T47D (cell line): ENCODE measurements around the gene ERO1B.
"Not testable (repeated sequence)": the region's sequence is repeated elsewhere in the genome, so short reads cannot be mapped to it uniquely, and the experiment has no call there.

Experiments used
- DNase-seq, 2 experiments: peaks; one replicate each; pipeline versions ENCODE4 v3.0.0 to v3.0.0-alpha.2; 2011 to 2012; ENCODE audit warnings: low read depth in 1 of 2, low spot score in 1 of 2
- JUND ChIP-seq: IDR thresholded peaks from 2 replicates; pipeline ENCODE4 v1.6.1; 2012; ENCODE audit warnings: low read depth
- in situ Hi-C: cut with HindIII; loops from 2 replicates; pipeline ENCODE4 v1.10.0; 2016; ENCODE audit warnings: low sequenced_read_pairs, low pct_unique_long_range_greater_than_20kb

ERO1B gene

GRCh38 chr1:236220473-236220872 lies 61.3 kb downstream of the ERO1B start:
- in situ Hi-C loops, result no loop called here
- no peak for DNase-seq
- TF ChIP-seq JUND, result no peak

- no peak for DNase-seq
- in situ Hi-C loops, result no loop called here
- no peak for TF ChIP-seq JUND
Measured at GRCh38 chr1:236214761-236215160, 67.0 kb downstream of the ERO1B start.

- in situ Hi-C loops, result no loop called here
- no peak for DNase-seq
- TF ChIP-seq JUND, result no peak
Measured at GRCh38 chr1:236213534-236213933, 68.2 kb downstream of the ERO1B start.

DNA sequence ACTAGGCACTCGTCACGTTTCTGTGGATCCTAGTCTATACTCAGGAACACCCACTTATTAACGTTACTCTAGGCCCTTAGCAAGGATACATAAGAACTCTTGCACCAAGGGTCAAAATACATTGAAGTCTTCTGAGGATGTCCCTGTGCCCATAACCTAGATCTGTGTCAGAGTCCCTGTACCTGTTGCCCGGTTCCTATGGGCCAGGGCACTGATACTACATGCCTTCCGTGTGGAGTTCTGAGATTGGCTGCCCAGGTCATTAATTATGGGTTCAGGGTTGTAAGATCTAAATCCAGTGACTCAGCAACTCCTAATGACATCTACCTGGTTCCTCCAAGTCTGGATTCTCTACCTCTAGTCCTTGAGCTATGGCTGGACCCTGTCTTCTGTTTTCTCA lies 69.9 kb downstream of the ERO1B start:
- no peak for DNase-seq
- no peak for TF ChIP-seq JUND
- in situ Hi-C loops, result no loop called here

DNA sequence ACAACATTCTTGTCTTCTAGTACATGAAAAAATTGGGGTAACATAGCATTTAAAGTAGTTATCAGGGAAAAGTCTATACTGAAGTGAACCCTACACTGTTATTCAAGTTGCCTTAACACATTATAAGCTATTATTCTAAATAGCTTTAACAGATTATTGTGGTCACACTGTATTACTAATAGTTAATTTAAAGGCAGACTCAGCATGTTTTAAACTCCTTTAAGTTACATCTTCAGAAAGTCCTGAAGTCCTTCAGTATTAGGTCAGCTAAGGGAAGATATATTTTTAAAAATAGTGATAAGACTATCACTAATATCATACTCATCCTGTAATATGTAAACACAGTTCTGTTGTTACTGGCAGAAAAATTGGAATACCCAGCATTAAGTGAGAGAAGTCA lies 72.0 kb downstream of the ERO1B start:
- DNase-seq, result no peak
- in situ Hi-C loops, result no loop called here
- no peak for TF ChIP-seq JUND

GRCh38 chr1:236209185-236209584 lies 72.6 kb downstream of the ERO1B start:
- DNase-seq, result no peak
- no peak for TF ChIP-seq JUND
- in situ Hi-C loops, result no loop called here

DNA sequence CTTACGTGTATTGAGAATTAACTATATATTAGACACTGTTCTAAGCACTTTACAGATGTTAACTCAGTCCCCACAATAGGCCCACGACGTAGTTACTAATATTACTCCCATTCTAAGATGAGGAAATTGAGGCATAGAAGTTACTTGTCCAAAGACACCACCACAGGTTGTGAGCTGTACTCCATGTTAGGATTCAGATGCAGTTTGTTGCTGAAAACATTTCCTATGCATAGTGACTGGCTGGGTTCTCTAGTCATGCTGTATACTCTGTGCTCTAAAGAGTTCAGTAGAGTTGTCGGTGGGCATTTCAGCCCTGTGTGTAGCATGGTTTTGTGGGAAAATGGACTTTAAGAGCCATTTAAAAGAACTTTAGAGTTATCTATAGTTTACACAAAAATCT lies 74.2 kb downstream of the ERO1B start:
- no peak for DNase-seq
- no peak for TF ChIP-seq JUND
- in situ Hi-C loops, result no loop called here

- in situ Hi-C loops, result no loop called here
- DNase-seq, result no peak
- no peak for TF ChIP-seq JUND
Measured at GRCh38 chr1:236207121-236207520, 74.6 kb downstream of the ERO1B start.

DNA sequence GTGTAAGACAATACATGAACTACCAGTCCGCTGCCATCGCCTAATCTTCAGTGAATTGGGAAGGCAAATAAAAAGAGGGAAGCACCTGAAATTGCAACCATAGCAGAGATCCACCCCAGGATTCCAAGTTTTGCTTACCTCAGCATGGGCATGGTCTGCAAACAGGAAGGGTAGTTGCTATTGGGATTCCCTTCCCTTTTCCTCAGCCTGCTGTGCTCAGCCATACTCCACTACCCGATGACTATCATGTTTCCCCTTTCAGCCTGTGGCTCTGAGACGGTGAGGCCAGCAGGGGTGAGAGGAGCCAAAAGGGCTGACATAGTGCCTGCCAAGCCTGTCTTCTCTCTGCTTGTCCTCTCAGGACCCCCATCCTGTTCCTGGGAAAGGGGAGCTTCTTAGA lies 75.2 kb downstream of the ERO1B start:
- in situ Hi-C loops, result no loop called here
- no peak for TF ChIP-seq JUND
- no peak for DNase-seq

DNA sequence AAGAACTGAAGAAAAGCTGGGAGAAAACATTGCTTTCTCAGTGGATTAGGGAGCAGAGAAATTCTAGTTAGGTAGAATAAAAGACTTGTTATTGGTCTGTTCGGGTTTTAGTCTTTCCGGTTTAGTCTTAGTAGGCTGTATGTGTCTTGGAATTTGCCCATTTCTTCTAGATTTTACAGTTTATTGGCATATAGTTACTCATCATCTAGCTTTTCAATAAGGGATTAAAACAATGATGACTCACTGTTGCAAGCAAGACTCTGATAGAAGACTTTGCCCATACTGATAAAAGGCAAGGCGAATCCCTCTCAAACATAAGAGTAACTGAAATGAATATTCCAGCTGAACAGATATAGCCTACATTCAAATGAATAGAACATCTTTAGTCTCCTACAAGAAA lies 77.1 kb downstream of the ERO1B start:
- in situ Hi-C loops, result no loop called here
- TF ChIP-seq JUND, result no peak
- no peak for DNase-seq

DNA sequence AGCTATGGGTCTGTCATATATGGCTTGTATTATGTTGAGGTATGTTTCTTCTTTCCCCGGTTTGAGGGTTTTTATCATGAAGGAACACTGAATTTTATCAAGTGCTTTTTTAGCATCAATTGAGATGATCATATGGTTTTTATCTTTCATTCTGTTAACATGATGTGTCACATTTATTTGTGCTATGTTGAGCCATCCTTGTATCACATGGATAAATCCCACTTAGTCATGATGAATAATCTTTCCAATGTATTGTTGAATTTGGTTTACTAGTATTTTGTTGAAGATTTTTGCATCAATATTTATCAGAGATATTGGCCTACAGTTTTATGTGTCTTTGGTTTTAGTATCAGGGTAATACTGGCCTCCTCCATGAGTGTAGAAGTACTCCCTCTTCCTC lies 77.7 kb downstream of the ERO1B start:
- DNase-seq, result no peak
- TF ChIP-seq JUND, result no peak
- in situ Hi-C loops, result no loop called here

- in situ Hi-C loops, result no loop called here
Measured at GRCh38 chr1:236201786-236202185, 80.0 kb downstream of the ERO1B start.

GRCh38 chr1:236200925-236201324 lies 80.8 kb downstream of the ERO1B start:
- no peak for TF ChIP-seq JUND
- in situ Hi-C loops, result no loop called here

More at GRCh38 chr1:236201786-236202185, 80.0 kb downstream of the ERO1B start:
- DNase-seq, result no peak
- no peak for TF ChIP-seq JUND

GRCh38 chr1:236193184-236193583 lies 88.6 kb downstream of the ERO1B start:
- DNase-seq, result no peak
- in situ Hi-C loops, result no loop called here
- no peak for TF ChIP-seq JUND

More at GRCh38 chr1:236200925-236201324, 80.8 kb downstream of the ERO1B start:
- no peak for DNase-seq

GRCh38 chr1:236188084-236188483 lies 93.7 kb downstream of the ERO1B start:
- in situ Hi-C loops, DNase-seq: not testable (repeated sequence)

DNA sequence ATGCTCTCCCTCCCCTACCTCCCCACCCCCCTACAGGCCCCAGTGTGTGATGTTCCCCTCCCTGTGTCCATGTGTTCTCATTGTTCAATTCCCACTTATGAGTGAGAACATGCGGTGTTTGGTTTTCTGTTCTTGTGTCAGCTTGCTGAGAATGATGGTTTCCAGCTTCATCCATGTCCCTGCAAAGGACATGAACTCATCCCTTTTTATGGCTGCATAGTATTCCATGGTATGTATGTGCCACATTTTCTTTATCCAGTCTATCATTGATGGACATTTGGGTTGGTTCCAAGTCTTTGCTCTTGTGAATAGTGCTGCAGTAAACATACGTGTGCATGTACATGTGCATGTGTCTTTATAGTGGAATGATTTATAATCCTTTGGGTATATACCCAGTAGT lies 95.3 kb downstream of the ERO1B start:
- DNase-seq, in situ Hi-C loops: not testable (repeated sequence)
